ENCODE data around the gene MCC.

MCC gene

GRCh38 chr5:113167985-113168384 is 320.3 kb downstream of the MCC start:
- TF ChIP-seq, protein P1, sequence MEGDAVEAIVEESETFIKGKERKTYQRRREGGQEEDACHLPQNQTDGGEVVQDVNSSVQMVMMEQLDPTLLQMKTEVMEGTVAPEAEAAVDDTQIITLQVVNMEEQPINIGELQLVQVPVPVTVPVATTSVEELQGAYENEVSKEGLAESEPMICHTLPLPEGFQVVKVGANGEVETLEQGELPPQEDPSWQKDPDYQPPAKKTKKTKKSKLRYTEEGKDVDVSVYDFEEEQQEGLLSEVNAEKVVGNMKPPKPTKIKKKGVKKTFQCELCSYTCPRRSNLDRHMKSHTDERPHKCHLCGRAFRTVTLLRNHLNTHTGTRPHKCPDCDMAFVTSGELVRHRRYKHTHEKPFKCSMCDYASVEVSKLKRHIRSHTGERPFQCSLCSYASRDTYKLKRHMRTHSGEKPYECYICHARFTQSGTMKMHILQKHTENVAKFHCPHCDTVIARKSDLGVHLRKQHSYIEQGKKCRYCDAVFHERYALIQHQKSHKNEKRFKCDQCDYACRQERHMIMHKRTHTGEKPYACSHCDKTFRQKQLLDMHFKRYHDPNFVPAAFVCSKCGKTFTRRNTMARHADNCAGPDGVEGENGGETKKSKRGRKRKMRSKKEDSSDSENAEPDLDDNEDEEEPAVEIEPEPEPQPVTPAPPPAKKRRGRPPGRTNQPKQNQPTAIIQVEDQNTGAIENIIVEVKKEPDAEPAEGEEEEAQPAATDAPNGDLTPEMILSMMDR (IDR thresholded peaks at IDR 0.05; ENCODE audit: low read depth, low read length, missing control alignments), result no peak
- no peak for DNase-seq (ENCODE audit: low read depth)
- in situ Hi-C loops (cut with HindIII; ENCODE audit: low sequenced_read_pairs), result no loop called here
- H3K4me3 ChIP-seq (ENCODE audit: low read depth, low read length), result no peak overlapping the region

GRCh38 chr5:113166852-113167366 is 321.3 kb downstream of the MCC start:
- DNase-seq (ENCODE audit: low read depth), result peak; percentile 87
- TF ChIP-seq, protein P1 (IDR thresholded peaks at IDR 0.05; ENCODE audit: low read depth, low read length, missing control alignments), result no peak
- no peak overlapping the region for H3K4me3 ChIP-seq (ENCODE audit: low read depth, low read length)
- in situ Hi-C loops (cut with HindIII; ENCODE audit: low sequenced_read_pairs), result no loop called here

DNA sequence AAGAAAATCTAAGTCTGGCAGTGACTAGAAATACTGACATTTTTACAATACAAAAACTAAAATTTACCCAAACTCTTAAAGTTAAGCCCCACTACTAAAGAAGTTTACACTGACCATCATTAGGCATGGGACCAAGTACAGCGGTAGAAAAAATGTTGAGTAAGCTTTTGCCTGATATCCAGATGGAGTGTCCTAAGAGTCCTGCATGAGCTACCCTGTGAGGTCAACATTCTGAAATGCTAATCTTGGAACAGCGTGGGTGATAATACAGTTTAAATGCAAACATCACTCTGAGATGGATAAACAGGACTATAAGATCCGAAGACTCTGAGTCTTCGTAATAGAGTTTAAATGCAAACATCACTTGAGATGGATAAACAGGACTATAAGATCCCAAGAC is 322.0 kb downstream of the MCC start:
- TF ChIP-seq, protein P1 (IDR thresholded peaks at IDR 0.05; ENCODE audit: low read depth, low read length, missing control alignments), result no peak
- in situ Hi-C loops (cut with HindIII; ENCODE audit: low sequenced_read_pairs), result no loop called here

DNA sequence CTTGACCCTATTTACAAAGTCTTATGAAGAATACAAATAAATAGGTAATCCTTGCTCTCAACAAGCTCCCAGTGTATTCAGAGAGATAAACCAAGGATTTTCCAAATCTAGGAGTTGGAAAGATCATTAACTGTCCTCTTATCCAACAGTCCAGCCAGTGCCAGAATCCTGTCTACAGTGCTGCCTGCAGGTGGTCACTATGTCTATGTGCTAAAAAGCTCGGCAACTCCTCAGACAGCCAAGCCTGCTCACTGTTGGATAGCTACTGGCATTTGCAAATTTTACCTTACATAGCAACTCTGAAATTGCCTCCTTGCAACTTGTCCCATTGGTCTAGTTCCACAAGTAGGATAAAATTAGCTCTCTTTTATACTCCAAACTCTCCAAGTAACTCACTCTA is 324.2 kb downstream of the MCC start:
- DNase-seq (ENCODE audit: low read depth), result no peak
- TF ChIP-seq, protein P1 (IDR thresholded peaks at IDR 0.05; ENCODE audit: low read depth, low read length, missing control alignments), result no peak
- no peak overlapping the region for H3K4me3 ChIP-seq (ENCODE audit: low read depth, low read length)
- in situ Hi-C loops (cut with HindIII; ENCODE audit: low sequenced_read_pairs), result no loop called here

More for the DNA sequence above, 322.0 kb downstream of the MCC start:
- H3K4me3 ChIP-seq (ENCODE audit: low read depth, low read length), result no peak overlapping the region
- DNase-seq (ENCODE audit: low read depth), result no peak

GRCh38 chr5:113163328-113163727 is 324.9 kb downstream of the MCC start:
- no peak overlapping the region for H3K4me3 ChIP-seq (ENCODE audit: low read depth, low read length)
- in situ Hi-C loops (cut with HindIII; ENCODE audit: low sequenced_read_pairs), result no loop called here
- TF ChIP-seq, protein P1 (IDR thresholded peaks at IDR 0.05; ENCODE audit: low read depth, low read length, missing control alignments), result no peak
- DNase-seq (ENCODE audit: low read depth), result no peak

DNA sequence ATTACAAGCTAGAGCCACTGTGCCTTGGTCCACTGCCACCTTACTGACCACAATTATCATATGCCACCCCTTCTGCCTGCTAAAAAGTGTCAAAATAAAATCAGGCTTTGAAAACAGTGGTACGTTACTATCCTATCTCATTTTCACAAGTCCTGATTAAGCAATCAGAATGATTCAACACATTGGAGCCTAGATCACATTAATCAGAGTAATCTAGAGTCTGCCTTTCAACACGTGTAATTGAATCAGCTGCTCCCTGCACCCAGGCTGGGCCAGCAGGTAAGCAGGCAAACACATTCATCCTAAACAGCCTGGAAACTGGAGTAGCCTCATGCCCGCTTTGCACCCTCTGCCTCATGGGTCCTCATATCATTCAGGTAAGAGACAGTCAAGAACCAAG is 325.5 kb downstream of the MCC start:
- DNase-seq (ENCODE audit: low read depth), result no peak
- in situ Hi-C loops (cut with HindIII; ENCODE audit: low sequenced_read_pairs), result no loop called here
- TF ChIP-seq, protein P1 (IDR thresholded peaks at IDR 0.05; ENCODE audit: low read depth, low read length, missing control alignments), result no peak
- H3K4me3 ChIP-seq (ENCODE audit: low read depth, low read length), result no peak overlapping the region

- in situ Hi-C loops (cut with HindIII; ENCODE audit: low sequenced_read_pairs), result no loop called here
- no peak overlapping the region for H3K4me3 ChIP-seq (ENCODE audit: low read depth, low read length)
- TF ChIP-seq, protein P1 (IDR thresholded peaks at IDR 0.05; ENCODE audit: low read depth, low read length, missing control alignments), result no peak
- DNase-seq (ENCODE audit: low read depth), result no peak
These were observed 326.0 kb downstream of the MCC start for GRCh38 chr5:113162208-113162607.

Measured in astrocyte of the cerebellum (primary cell).